GM18951 (cell line): Measurements from ENCODE around the gene BCL2L1.

Experiments
- POLR2A ChIP-seq: IDR thresholded peaks from 4 replicates; pipeline ENCODE4 v1.6.1; 2011; ENCODE audit warnings: mild to moderate bottlenecking; ENCODE audit not compliant: insufficient read length, insufficient read depth; ENCODE audit errors: extremely low read depth
- in situ Hi-C: fragments of 300-500 bp; cut with MboI; formaldehyde crosslinking; loops from one replicate; pipeline ENCODE4 v1.12.0; 2022; ENCODE audit warnings: low sequenced_read_pairs, mixed read lengths, inconsistent platforms; ENCODE audit not compliant: unreplicated experiment

BCL2L1 gene

GRCh38 chr20:31746068-31746878 lies 23.6 kb upstream of the BCL2L1 start:
- in situ Hi-C loops, result no loop called here

GRCh38 chr20:31740656-31741323 lies 18.1 kb upstream of the BCL2L1 start:
- in situ Hi-C loops, result no loop called here
- no peak for TF ChIP-seq POLR2A

More at GRCh38 chr20:31746068-31746878, 23.6 kb upstream of the BCL2L1 start:
- TF ChIP-seq POLR2A, result no peak

GRCh38 chr20:31740208-31740607 lies 17.5 kb upstream of the BCL2L1 start:
- in situ Hi-C loops, result no loop called here

GRCh38 chr20:31739550-31739977 lies 16.9 kb upstream of the BCL2L1 start:
- in situ Hi-C loops, result no loop called here
- no peak for TF ChIP-seq POLR2A

More at GRCh38 chr20:31740208-31740607, 17.5 kb upstream of the BCL2L1 start:
- no peak for TF ChIP-seq POLR2A

GRCh38 chr20:31738729-31739549 lies 16.3 kb upstream of the BCL2L1 start, which contains the start of gene TPX2:
TPX2 (plus strand) TSS chr20:31739290; CDS start chr20:31757477, 18,187 bp downstream.
- peak; percentile 69 for TF ChIP-seq POLR2A
- in situ Hi-C loops, result no loop called here

GRCh38 chr20:31731321-31731717 lies 8.7 kb upstream of the BCL2L1 start:
- in situ Hi-C loops, result no loop called here
- no peak for TF ChIP-seq POLR2A

GRCh38 chr20:31723319-31724078 lies 831 bp upstream of the BCL2L1 start:
- TF ChIP-seq POLR2A, result peak; percentile 66
- in situ Hi-C loops, result loop anchor here (10.0 kb wide), 1 partner anchor 169 kb away; no protein-coding TSS in a partner anchor

- no peak for TF ChIP-seq POLR2A
- in situ Hi-C loops, result loop anchor here (10.0 kb wide), 1 partner anchor 168 kb away; no protein-coding TSS in a partner anchor
Measured at GRCh38 chr20:31723069-31723318, 326 bp upstream of the BCL2L1 start.

- TF ChIP-seq POLR2A, result no peak
- in situ Hi-C loops, result loop anchor here (10.0 kb wide), 1 partner anchor 167 kb away; no protein-coding TSS in a partner anchor
Measured at GRCh38 chr20:31721408-31722256, 1.0 kb downstream of the BCL2L1 start.

GRCh38 chr20:31720486-31721407 lies 1.9 kb downstream of the BCL2L1 start:
- in situ Hi-C loops, result loop anchor here (10.0 kb wide), 1 partner anchor 166 kb away; no protein-coding TSS in a partner anchor
- TF ChIP-seq POLR2A, result no peak
